NT2/D1 (cell line): ENCODE data around the gene RERE.

ENCODE experiments used
- DNase-seq: peaks from one replicate; pipeline ENCODE4 v3.0.0-alpha.2; 2011; ENCODE audit warnings: low read depth, low spot score
- H3K27me3 ChIP-seq: 2 replicates; pipeline ENCODE4 v1.6.0; 2011; ENCODE audit warnings: mild to moderate bottlenecking; ENCODE audit not compliant: insufficient read length, insufficient read depth
- H3K36me3 ChIP-seq: 2 replicates; pipeline ENCODE4 v1.6.1; 2011; ENCODE audit warnings: mild to moderate bottlenecking, low read length, mixed read lengths; ENCODE audit not compliant: insufficient read depth, insufficient read length
- H3K4me1 ChIP-seq: 2 replicates; pipeline ENCODE4 v1.5.1; 2011; ENCODE audit not compliant: insufficient read depth, insufficient read length
- H3K4me3 ChIP-seq: 2 replicates; pipeline ENCODE4 v1.5.1; 2011; ENCODE audit warnings: low read depth; ENCODE audit not compliant: insufficient read length
- H3K9ac ChIP-seq: 2 replicates; pipeline ENCODE4 v1.6.0; 2011; ENCODE audit warnings: low read depth; ENCODE audit not compliant: insufficient read length
- H3K9me3 ChIP-seq: 2 replicates; pipeline ENCODE4 v1.5.1; 2011; ENCODE audit warnings: mild to moderate bottlenecking, low read length; ENCODE audit not compliant: insufficient read depth
- SUZ12 ChIP-seq: IDR thresholded peaks from 2 replicates; pipeline ENCODE4 v1.6.1; 2011; ENCODE audit not compliant: insufficient read length, insufficient read depth; ENCODE audit errors: extremely low read depth
- YY1 ChIP-seq: IDR thresholded peaks from 2 replicates; pipeline ENCODE4 v1.6.1; 2011; ENCODE audit not compliant: insufficient read length, insufficient read depth
- ZNF274 ChIP-seq: IDR thresholded peaks from 2 replicates; pipeline ENCODE4 v1.6.1; 2011; ENCODE audit warnings: mild to moderate bottlenecking, low read depth, low read length

The RERE gene

DNA sequence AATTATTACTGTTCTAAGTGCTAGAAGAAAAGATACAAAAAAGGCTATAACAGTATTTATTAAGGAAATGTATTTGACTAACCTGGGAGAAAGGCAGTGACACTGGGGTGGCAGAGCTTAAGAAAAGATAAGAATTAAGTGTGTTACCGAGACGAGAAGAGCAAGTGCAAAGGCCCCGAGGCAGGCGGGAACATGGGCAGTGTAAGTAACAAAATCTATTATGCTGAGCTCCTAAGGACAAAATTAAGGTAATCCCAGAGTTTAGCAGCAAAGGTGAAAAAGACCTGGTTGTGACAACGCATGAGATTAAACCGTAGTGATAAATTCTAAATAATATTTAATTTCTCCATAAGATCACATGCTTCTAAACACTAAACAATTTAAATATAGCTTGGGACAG, 167.6 kb downstream of the RERE start:
- no peak overlapping the region for H3K4me3 ChIP-seq
- no peaks in the 10 kb centered on the region for H3K27me3 ChIP-seq
- no peak overlapping the region for H3K9ac ChIP-seq
- TF ChIP-seq ZNF274 (no peak), YY1 (no peak)
- no peaks in the 10 kb centered on the region for H3K4me1 ChIP-seq
- peaks cover 11% of the 10 kb centered on the region for H3K36me3 ChIP-seq
- H3K9me3 ChIP-seq, result no peaks in the 10 kb centered on the region
- no peak for DNase-seq

DNA sequence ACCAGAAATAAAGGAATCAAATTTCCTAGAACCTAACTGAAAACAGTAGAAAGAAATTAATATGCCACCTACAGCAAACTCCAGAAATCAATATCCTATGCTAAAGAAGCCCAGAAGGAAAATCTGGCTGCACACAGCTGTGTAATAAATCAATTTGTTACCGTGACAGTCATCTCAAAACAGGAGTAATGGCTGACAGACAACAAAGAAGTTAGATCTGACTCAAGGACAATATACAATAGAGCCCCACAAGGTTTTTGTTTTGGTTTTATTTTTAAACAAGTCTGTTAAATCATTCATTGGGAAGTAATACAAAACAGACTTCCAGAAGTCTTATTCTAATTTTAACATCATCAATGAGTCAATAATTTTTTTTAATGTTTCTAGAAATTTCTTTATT, 168.4 kb downstream of the RERE start:
- TF ChIP-seq YY1, result no peak
- no peak for TF ChIP-seq ZNF274
- no peak for TF ChIP-seq SUZ12
- DNase-seq, result no peak
- Histone ChIP-seq H3K9ac (no peak overlapping the region), H3K4me3 (no peak overlapping the region), H3K9me3 (no peaks in the 10 kb centered on the region), H3K4me1 (no peaks in the 10 kb centered on the region), H3K27me3 (no peaks in the 10 kb centered on the region), H3K36me3 (peaks cover 11% of the 10 kb centered on the region)

DNA sequence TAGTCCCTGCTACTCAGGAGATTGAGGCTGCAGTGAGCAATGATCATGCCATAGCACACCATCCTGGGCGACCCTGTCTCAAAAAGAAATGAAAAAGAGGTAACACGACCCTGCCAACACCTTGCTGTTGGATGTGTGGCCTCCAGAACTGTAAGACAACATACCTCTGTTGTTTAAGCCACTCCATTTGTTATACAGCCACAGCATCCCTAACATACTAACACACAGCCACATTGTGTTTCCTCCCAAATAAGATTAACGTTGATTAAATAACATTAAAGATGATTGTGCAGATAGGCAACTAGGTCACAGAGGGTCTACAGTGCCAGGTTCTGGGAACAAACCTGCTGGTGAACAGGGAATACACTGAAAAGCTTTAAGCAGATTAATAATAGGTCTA, 170.4 kb downstream of the RERE start:
- Histone ChIP-seq H3K4me3 (no peak overlapping the region), H3K9ac (no peak overlapping the region), H3K4me1 (no peaks in the 10 kb centered on the region), H3K27me3 (no peaks in the 10 kb centered on the region), H3K36me3 (peaks cover 11% of the 10 kb centered on the region), H3K9me3 (no peaks in the 10 kb centered on the region)
- no peak for TF ChIP-seq SUZ12
- no peak for TF ChIP-seq ZNF274
- TF ChIP-seq YY1, result no peak
- DNase-seq, result no peak

DNA sequence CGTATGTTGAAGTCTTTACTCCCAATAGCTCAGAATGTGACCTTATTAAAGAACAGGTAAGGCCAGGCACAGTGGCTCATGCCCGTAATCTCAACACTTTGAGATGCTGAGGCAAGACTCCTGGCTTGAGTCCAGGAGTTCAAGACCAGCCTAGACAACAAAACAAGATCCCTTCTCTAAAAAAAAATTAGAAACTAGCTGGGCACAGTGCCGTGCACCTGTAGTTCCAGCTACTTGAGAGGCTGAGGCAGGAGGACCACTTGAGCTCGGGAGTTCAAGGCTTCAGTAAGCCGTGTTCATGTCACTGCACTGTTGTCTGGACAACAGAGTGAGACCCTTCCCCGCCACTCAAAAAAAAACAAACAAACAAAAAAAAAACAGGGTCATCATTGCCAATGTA, 171.3 kb downstream of the RERE start:
- H3K36me3 ChIP-seq, result peaks cover 11% of the 10 kb centered on the region
- TF ChIP-seq ZNF274 (no peak), YY1 (no peak), SUZ12 (no peak)
- no peaks in the 10 kb centered on the region for H3K27me3 ChIP-seq
- no peak overlapping the region for H3K4me3 ChIP-seq
- no peak for DNase-seq
- H3K4me1 ChIP-seq, result no peaks in the 10 kb centered on the region
- no peaks in the 10 kb centered on the region for H3K9me3 ChIP-seq
- H3K9ac ChIP-seq, result no peak overlapping the region

DNA sequence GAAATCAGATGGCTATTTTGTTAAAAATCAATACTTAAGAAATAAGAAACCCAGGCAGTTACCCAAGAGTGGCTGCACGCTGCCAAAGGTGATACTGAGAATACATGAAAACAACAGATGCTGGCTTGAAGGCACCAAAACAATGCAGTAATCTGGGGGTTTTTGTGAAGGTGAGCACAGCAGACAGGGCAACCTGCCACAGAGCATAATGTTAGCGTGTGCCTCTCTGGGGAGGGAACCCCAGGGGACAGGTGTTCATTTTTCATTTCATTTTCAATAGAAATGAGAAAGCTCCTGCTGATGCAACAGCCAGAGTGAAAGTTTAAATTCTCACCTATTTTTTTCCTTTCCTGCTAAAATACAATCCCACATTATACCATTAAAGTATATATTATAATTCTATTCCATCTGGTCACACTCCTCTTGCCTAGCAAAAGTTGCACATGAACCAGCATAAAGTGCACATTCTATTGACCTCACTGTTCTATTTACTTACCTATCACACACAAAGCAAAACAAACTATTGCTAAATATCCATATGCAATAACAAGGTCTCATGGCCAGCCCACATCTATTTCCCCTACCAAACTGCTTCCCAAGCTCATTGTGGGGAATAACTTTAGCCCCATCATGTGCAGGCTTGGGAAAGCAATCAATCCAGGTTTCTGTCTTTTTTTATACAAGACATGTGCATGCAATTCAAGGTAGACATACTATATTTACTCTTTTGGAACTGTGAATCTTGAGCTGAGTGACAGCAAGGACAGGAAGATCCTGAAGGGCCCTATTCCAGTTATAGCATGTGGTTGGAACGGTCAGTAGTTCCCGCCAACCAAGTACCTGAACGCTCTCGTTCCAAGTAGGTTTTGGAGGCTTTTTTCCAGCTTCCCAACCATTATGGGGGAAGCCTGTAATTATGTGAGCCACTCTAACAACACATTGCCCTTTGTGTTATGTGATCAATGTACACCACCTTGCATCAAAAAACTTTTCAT, 173.6 kb downstream of the RERE start:
- Histone ChIP-seq H3K36me3 (peaks cover 8% of the 10 kb centered on the region), H3K4me1 (no peaks in the 10 kb centered on the region), H3K4me3 (no peak overlapping the region), H3K9ac (no peak overlapping the region), H3K27me3 (no peaks in the 10 kb centered on the region), H3K9me3 (no peaks in the 10 kb centered on the region)
- no peak for DNase-seq
- TF ChIP-seq YY1, result no peak
- TF ChIP-seq ZNF274, result no peak
- no peak for TF ChIP-seq SUZ12

DNA sequence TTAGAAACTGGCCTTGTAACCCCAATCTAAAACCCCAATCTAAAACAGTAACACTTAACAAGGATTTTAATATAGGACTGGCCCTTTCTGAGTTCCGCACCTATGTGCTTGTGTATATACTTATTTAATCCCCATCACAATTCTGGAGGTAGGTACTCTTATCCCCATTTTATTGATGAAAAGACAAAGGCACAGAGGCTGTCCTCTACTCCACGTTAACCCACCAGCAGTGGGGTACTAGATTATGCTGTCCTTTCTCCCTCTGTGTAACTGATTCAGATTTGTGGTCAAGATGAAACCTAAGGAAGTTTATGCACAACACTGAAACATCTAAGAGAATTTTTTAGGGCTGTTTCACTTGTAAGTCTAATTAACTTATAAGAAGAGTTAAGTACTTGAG, 175.3 kb downstream of the RERE start:
- no peak overlapping the region for H3K9ac ChIP-seq

DNA sequence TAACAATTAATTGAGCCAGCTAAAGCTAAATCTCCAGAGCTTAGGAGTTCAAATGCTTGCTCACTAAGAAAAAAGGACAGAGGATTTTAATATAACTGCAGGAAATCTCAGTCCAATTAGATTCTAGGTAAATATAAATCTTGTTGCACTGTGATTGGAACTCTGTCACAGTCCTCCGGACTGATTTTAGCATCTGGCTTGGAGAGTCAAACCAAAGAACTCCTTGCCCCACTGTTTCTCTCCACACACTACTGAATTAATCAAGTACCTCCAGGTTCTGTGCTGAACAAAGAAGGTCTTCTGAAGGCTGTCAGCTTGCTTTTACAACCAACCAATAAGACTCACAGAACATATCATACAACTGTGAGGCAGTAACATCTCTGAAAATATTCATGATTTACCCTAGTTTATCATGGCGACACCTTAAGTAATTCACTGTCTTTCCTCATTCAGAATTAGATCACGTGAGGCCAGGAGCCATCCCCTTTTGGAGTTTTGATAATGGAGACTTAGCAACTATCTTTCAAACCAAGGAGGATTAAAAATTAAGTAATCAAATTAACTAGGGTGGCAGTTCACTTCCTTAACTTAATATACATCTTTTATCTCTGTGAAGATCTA, 176.0 kb downstream of the RERE start:
- H3K4me1 ChIP-seq, result no peaks in the 10 kb centered on the region
- H3K27me3 ChIP-seq, result no peaks in the 10 kb centered on the region
- no peak overlapping the region for H3K9ac ChIP-seq
- no peaks in the 10 kb centered on the region for H3K36me3 ChIP-seq
- no peak for DNase-seq
- H3K9me3 ChIP-seq, result no peaks in the 10 kb centered on the region
- TF ChIP-seq ZNF274 (no peak), YY1 (no peak), SUZ12 (no peak)
- no peak overlapping the region for H3K4me3 ChIP-seq

More for the DNA sequence above, 175.3 kb downstream of the RERE start:
- Histone ChIP-seq H3K36me3 (peaks cover 4% of the 10 kb centered on the region), H3K27me3 (no peaks in the 10 kb centered on the region), H3K4me1 (no peaks in the 10 kb centered on the region), H3K4me3 (no peak overlapping the region), H3K9me3 (no peaks in the 10 kb centered on the region)
- no peak for TF ChIP-seq ZNF274
- no peak for TF ChIP-seq SUZ12
- TF ChIP-seq YY1, result no peak
- DNase-seq, result no peak
